Liver (tissue), 3 donors: ENCODE results near the gene VTN.

Source experiments
- CTCF ChIP-seq: fragments of 150-350 bp; IDR thresholded peaks from 2 replicates; pipeline ENCODE4 v1.5.1; 2017; ENCODE audit warnings: improper control_type of control experiment, low read depth, low read length; ENCODE audit not compliant: missing input control
- EGR1 ChIP-seq, 2 donors: IDR thresholded peaks; 2 replicates each; pipeline ENCODE4 v1.6.1; 2016 to 2018; ENCODE audit warnings: antibody characterized with exemption in 2 of 2, low read depth in 2 of 2
- RAD21 ChIP-seq, 2 donors: IDR thresholded peaks; 2 replicates each; pipeline ENCODE4 v1.6.1; 2016; ENCODE audit warnings: antibody characterized with exemption in 2 of 2, mild to moderate bottlenecking in 2 of 2
- REST ChIP-seq: IDR thresholded peaks from 2 replicates; pipeline ENCODE4 v1.6.1; 2016; ENCODE audit warnings: antibody characterized with exemption, mild to moderate bottlenecking
- donor health status: healthy.
- donor health status: healthy.

- TF ChIP-seq EGR1 (IDR thresholded peaks at IDR 0.05; ENCODE audit: low read depth in 2 of 2) (no peak), REST (no peak), RAD21 (IDR thresholded peaks at IDR 0.05) (no peak), CTCF (no peak)
Measured at GRCh38 chr17:28333083-28333746, 36.9 kb downstream of the VTN start.
